HG03064 (cell line): ENCODE results near the gene TLL2.

Experiments
- ATAC-seq: cut with Tn5 transposase; IDR thresholded peaks from one replicate; pipeline ENCODE4 v1.9.1; 2021; ENCODE audit warnings: low read depth; ENCODE audit not compliant: unreplicated experiment

The TLL2 gene

GRCh38 chr10:96470116-96470743, 43.5 kb downstream of the TLL2 start:
- no peak for ATAC-seq

- ATAC-seq, result no peak
These were observed 44.9 kb downstream of the TLL2 start for GRCh38 chr10:96468845-96469244.

GRCh38 chr10:96465599-96465998, 48.1 kb downstream of the TLL2 start:
- ATAC-seq, result no peak

GRCh38 chr10:96463562-96463961, 50.2 kb downstream of the TLL2 start:
- ATAC-seq, result no peak

GRCh38 chr10:96462606-96463151, 51.0 kb downstream of the TLL2 start:
- no peak for ATAC-seq

- no peak for ATAC-seq
These were observed 53.4 kb downstream of the TLL2 start for GRCh38 chr10:96460316-96460715.

GRCh38 chr10:96457341-96457740, 56.4 kb downstream of the TLL2 start:
- no peak for ATAC-seq

- ATAC-seq, result no peak
These were observed 57.4 kb downstream of the TLL2 start for GRCh38 chr10:96456296-96456840.

- ATAC-seq, result no peak
These were observed 59.7 kb downstream of the TLL2 start for GRCh38 chr10:96453856-96454583.

- ATAC-seq, result no peak
These were observed 61.1 kb downstream of the TLL2 start for GRCh38 chr10:96452494-96453153.

- ATAC-seq, result no peak
These were observed 63.1 kb downstream of the TLL2 start for GRCh38 chr10:96450529-96451207.

- no peak for ATAC-seq
These were observed 65.2 kb downstream of the TLL2 start for GRCh38 chr10:96448558-96448957.

GRCh38 chr10:96448021-96448457, 65.7 kb downstream of the TLL2 start:
- no peak for ATAC-seq

GRCh38 chr10:96446966-96447596, 66.6 kb downstream of the TLL2 start:
- no peak for ATAC-seq

GRCh38 chr10:96441987-96442643, 71.6 kb downstream of the TLL2 start:
- no peak for ATAC-seq

GRCh38 chr10:96441322-96441885, 72.3 kb downstream of the TLL2 start:
- no peak for ATAC-seq

- ATAC-seq, result no peak
These were observed 73.1 kb downstream of the TLL2 start for GRCh38 chr10:96440361-96441292.

- no peak for ATAC-seq
These were observed 74.0 kb downstream of the TLL2 start for GRCh38 chr10:96439725-96440124.
